Prostate gland (tissue), 2 donors: Measurements from ENCODE around the gene GSC.

Source experiments
- POLR2A ChIP-seq: fragments of 450-650 bp; IDR thresholded peaks from one replicate; pipeline ENCODE4 v1.6.1; 2016; ENCODE audit warnings: antibody characterized with exemption, mild to moderate bottlenecking
- TF ChIP-seq, protein P1 (sequence below), 4 experiments: fragments of 200-600 bp in 2 of 4; fragments of 450-650 bp in 2 of 4; sonication (generic) in 2 of 4; IDR thresholded peaks; 1 replicate in 3 of 4; 2 replicates in 1 of 4; pipeline ENCODE4 v1.5.1; 2016 to 2019; ENCODE audit warnings: antibody characterized with exemption in 4 of 4, mild to moderate bottlenecking in 2 of 4, moderate library complexity in 2 of 4

DNA sequence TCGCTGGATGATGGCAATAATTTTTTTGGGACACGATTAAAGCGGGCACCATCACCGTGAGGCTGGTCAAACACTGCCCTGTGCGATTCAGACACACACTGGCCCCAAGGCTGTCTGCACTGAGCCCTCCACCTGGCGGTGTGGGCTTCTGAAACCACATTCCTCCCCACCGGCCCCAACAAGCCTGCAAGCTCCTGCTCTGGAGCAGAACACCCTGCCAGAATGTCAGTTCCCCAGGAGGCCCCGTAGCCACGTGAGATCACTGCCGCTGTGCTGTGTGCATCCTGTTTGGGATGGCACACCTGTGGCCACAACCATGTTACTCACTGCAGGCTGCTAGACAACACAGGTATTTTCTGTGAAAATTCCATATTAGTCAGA is 7.9 kb downstream of the GSC start:
- TF ChIP-seq, protein P1, sequence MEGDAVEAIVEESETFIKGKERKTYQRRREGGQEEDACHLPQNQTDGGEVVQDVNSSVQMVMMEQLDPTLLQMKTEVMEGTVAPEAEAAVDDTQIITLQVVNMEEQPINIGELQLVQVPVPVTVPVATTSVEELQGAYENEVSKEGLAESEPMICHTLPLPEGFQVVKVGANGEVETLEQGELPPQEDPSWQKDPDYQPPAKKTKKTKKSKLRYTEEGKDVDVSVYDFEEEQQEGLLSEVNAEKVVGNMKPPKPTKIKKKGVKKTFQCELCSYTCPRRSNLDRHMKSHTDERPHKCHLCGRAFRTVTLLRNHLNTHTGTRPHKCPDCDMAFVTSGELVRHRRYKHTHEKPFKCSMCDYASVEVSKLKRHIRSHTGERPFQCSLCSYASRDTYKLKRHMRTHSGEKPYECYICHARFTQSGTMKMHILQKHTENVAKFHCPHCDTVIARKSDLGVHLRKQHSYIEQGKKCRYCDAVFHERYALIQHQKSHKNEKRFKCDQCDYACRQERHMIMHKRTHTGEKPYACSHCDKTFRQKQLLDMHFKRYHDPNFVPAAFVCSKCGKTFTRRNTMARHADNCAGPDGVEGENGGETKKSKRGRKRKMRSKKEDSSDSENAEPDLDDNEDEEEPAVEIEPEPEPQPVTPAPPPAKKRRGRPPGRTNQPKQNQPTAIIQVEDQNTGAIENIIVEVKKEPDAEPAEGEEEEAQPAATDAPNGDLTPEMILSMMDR (IDR thresholded peaks at IDR 0.05) = no peak
- no peak for TF ChIP-seq POLR2A
